ENCODE results near the gene STUM. TPM values are rescaled to one million over a fixed set of nuclear protein-coding genes. Genes with fewer than 3 reads are reported as not detected.

The STUM gene
- total and polyA plus RNA-seq, 10 of the 15 experiments (the other 5 are each of a cell fraction or from before 2014, with no cell fraction given): under 0.01 to 0.15 (median 0.09) TPM; not detected in 5

GRCh38 chr1:226634611-226635246 lies 86.2 kb downstream of the STUM start:
- no peak overlapping the region for H3K9ac ChIP-seq (ENCODE audit: control insufficient read depth, insufficient read depth, low read length)
- FAIRE-seq: no peak
- TF ChIP-seq HDAC2 (IDR thresholded peaks at IDR 0.05): no peak
- H3K9me3 ChIP-seq (replicated peaks; ENCODE audit: control insufficient read depth, insufficient read depth, low read length): no peaks in the 10 kb centered on the region
- peaks cover 21% of the 10 kb centered on the region for H3K4me1 ChIP-seq (ENCODE audit: control insufficient read depth, insufficient read depth, low read length)
- H3K36me3 ChIP-seq (ENCODE audit: control insufficient read depth in 2 of 2, insufficient read depth in 2 of 2, low read length in 1 of 2): peaks cover 9 to 22% of the 10 kb centered on the region in 2 experiments
- intact Hi-C loops (cut with micrococcal nuclease; ENCODE audit: unreplicated experiment): loop anchor here (1.0 to 2.0 kb wide), 2 partner anchors 104 to 194 kb away; partner anchors contain the start of gene ITPKB
- ATAC-seq: no peak
- DNase-seq (ENCODE audit: low read depth, low spot score): no peak
- no peak overlapping the region for H2AFZ ChIP-seq (ENCODE audit: control insufficient read depth, low read depth, low read length)
- H3K79me2 ChIP-seq (ENCODE audit: control insufficient read depth, insufficient read depth, low read length): no peaks in the 10 kb centered on the region
- 76% methylated on average over 22 of the region's 22 CpGs for WGBS (ENCODE audit: insufficient coverage, insufficient replicate concordance, low lambda C conversion rate, missing lambda C conversion rate)
- no peaks in the 10 kb centered on the region for H4K20me1 ChIP-seq (ENCODE audit: control insufficient read depth, insufficient read depth)
- ChIA-PET CTCF (interaction anchor here (0.7 to 6.9 kb wide), 12 partner anchors 8 to 248 kb away, joined by 3 to 112 read pairs (median 4); no protein-coding TSS in a partner anchor), SMC1A (ENCODE audit: uncharacterized antibody, unreplicated experiment) (interaction anchor here (1.1 to 4.4 kb wide), 10 partner anchors 9 to 192 kb away, joined by 3 to 86 read pairs (median 8); partner anchors contain the start of gene ITPKB), RAD21 (ENCODE audit: unreplicated experiment) (interaction anchor here (1.1 to 4.9 kb wide), 9 partner anchors 8 to 248 kb away, joined by 3 to 42 read pairs (median 8); partner anchors contain the start of gene ITPKB), POLR2A (interaction anchor here (0.6 kb wide), 1 partner anchor 124 kb away, joined by 8 read pairs; no protein-coding TSS in a partner anchor)
- in situ Hi-C loops (cut with MboI): loop anchor here (5.0 kb wide), 1 partner anchor 193 kb away; no protein-coding TSS in a partner anchor
- no peak overlapping the region for H3K4me3 ChIP-seq
- no peak overlapping the region for H3K27ac ChIP-seq (ENCODE audit: control insufficient read depth, insufficient read depth)
- no peak overlapping the region for H3K4me2 ChIP-seq (ENCODE audit: control insufficient read depth, insufficient read depth)
- H3K27me3 ChIP-seq (replicated peaks in 1 of 2; ENCODE audit: control insufficient read depth in 2 of 2, insufficient read depth in 2 of 2, low read length in 1 of 2): no peaks in the 10 kb centered on the region
- no TSS peak for BruUV-seq (replicated peaks)

- Histone ChIP-seq H3K4me1 (ENCODE audit: control insufficient read depth, insufficient read depth, low read length) (peaks cover 21% of the 10 kb centered on the region), H3K79me2 (ENCODE audit: control insufficient read depth, insufficient read depth, low read length) (no peaks in the 10 kb centered on the region), H3K27me3 (replicated peaks in 1 of 2; ENCODE audit: control insufficient read depth in 2 of 2, insufficient read depth in 2 of 2, low read length in 1 of 2) (no peaks in the 10 kb centered on the region), H3K9ac (ENCODE audit: control insufficient read depth, insufficient read depth, low read length) (no peak overlapping the region), H2AFZ (ENCODE audit: control insufficient read depth, low read depth, low read length) (no peak overlapping the region), H3K36me3 (ENCODE audit: control insufficient read depth in 2 of 2, insufficient read depth in 2 of 2, low read length in 1 of 2) (peaks cover 9 to 27% of the 10 kb centered on the region in 2 experiments), H3K4me2 (ENCODE audit: control insufficient read depth, insufficient read depth) (no peak overlapping the region), H4K20me1 (ENCODE audit: control insufficient read depth, insufficient read depth) (no peaks in the 10 kb centered on the region), H3K4me3 (no peak overlapping the region), H3K27ac (ENCODE audit: control insufficient read depth, insufficient read depth) (no peak overlapping the region), H3K9me3 (replicated peaks; ENCODE audit: control insufficient read depth, insufficient read depth, low read length) (no peaks in the 10 kb centered on the region)
- in situ Hi-C loops (cut with MboI): no loop called here
- SMC1A ChIA-PET (ENCODE audit: uncharacterized antibody, unreplicated experiment): interaction anchor here (0.9 to 4.4 kb wide), 9 partner anchors 9 to 191 kb away, joined by 3 to 86 read pairs (median 6); partner anchors contain the start of gene ITPKB
- 73% methylated on average over 11 of the region's 11 CpGs for WGBS (ENCODE audit: insufficient coverage, insufficient replicate concordance, low lambda C conversion rate, missing lambda C conversion rate)
- POLR2A ChIA-PET: interaction anchor here (0.6 kb wide), 1 partner anchor 123 kb away, joined by 8 read pairs; no protein-coding TSS in a partner anchor
- BruUV-seq (replicated peaks): no TSS peak
- no peak for DNase-seq (ENCODE audit: low read depth, low spot score)
- ATAC-seq: no peak
- intact Hi-C loops (cut with micrococcal nuclease; ENCODE audit: unreplicated experiment): loop anchor here (2.0 kb wide), 1 partner anchor 103 kb away; the partner anchor contains the start of gene ITPKB
- CTCF ChIA-PET: interaction anchor here (1.1 to 6.9 kb wide), 9 partner anchors 9 to 191 kb away, joined by 4 to 112 read pairs (median 4); no protein-coding TSS in a partner anchor
- RAD21 ChIA-PET (ENCODE audit: unreplicated experiment): interaction anchor here (1.1 to 4.9 kb wide), 7 partner anchors 8 to 248 kb away, joined by 4 to 42 read pairs (median 10); partner anchors contain the start of gene ITPKB
- FAIRE-seq: no peak
- no peak for TF ChIP-seq IRF3 (IDR thresholded peaks at IDR 0.05)
- TF ChIP-seq ZNF274 (IDR thresholded peaks at IDR 0.05; ENCODE audit: insufficient read depth, insufficient read length): no peak
- no peak for TF ChIP-seq FOXM1 (IDR thresholded peaks at IDR 0.05; ENCODE audit: low read depth, low read length)
- no peak for TF ChIP-seq BCL11A (IDR thresholded peaks at IDR 0.05; ENCODE audit: low read depth, low read length)
- TF ChIP-seq RAD51 (IDR thresholded peaks at IDR 0.05): no peak
- no peak for TF ChIP-seq CBX5 (IDR thresholded peaks at IDR 0.05; ENCODE audit: low read depth)
- no peak for TF ChIP-seq SP1 (IDR thresholded peaks at IDR 0.05; ENCODE audit: low read depth, low read length)
- no peak for TF ChIP-seq SUZ12 (IDR thresholded peaks at IDR 0.05; ENCODE audit: unreplicated experiment)
- TF ChIP-seq BCL3 (IDR thresholded peaks at IDR 0.05; ENCODE audit: borderline replicate concordance, insufficient read depth, low read depth, low read length, poor library complexity, severe bottlenecking): no peak
- no peak for TF ChIP-seq YBX1 (IDR thresholded peaks at IDR 0.05)
- no peak for TF ChIP-seq E2F4 (IDR thresholded peaks at IDR 0.05; ENCODE audit: low read depth, low read length)
Observed at GRCh38 chr1:226635456-226635941, 86.9 kb downstream of the STUM start.
